HG03196 (cell line): ENCODE results near the gene VPS9D1.
A peak's percentile ranks its signal among the peaks of the same experiment; 100 is the strongest.

Experiments
- ATAC-seq: cut with Tn5 transposase; IDR thresholded peaks from one replicate; pipeline ENCODE4 v1.9.1; 2021; ENCODE audit not compliant: unreplicated experiment

The VPS9D1 gene

GRCh38 chr16:89733322-89733721 is 12.6 kb upstream of the VPS9D1 start:
- ATAC-seq = no peak

- ATAC-seq = no peak
Measured at GRCh38 chr16:89732918-89733242, 12.2 kb upstream of the VPS9D1 start.

- ATAC-seq = no peak
Measured at GRCh38 chr16:89732142-89732917, 11.6 kb upstream of the VPS9D1 start.

- ATAC-seq = no peak
Measured at GRCh38 chr16:89730610-89731234, 10.0 kb upstream of the VPS9D1 start.

GRCh38 chr16:89729863-89730593 is 9.3 kb upstream of the VPS9D1 start:
- no peak for ATAC-seq

GRCh38 chr16:89729293-89729692 is 8.6 kb upstream of the VPS9D1 start:
- no peak for ATAC-seq

GRCh38 chr16:89727406-89728120 is 6.9 kb upstream of the VPS9D1 start:
- no peak for ATAC-seq

- ATAC-seq = no peak
Measured at GRCh38 chr16:89723279-89724250, 2.9 kb upstream of the VPS9D1 start.

- peak; percentile 13 for ATAC-seq
Measured at GRCh38 chr16:89722392-89723278, 1.9 kb upstream of the VPS9D1 start.

- ATAC-seq = peak; percentile 29
Measured at GRCh38 chr16:89721546-89722391, 1.1 kb upstream of the VPS9D1 start.

- peak; percentile 25 for ATAC-seq
Measured at GRCh38 chr16:89720551-89720812, 216 bp downstream of the VPS9D1 start.

GRCh38 chr16:89717688-89718505 is 2.8 kb downstream of the VPS9D1 start:
- no peak for ATAC-seq

- ATAC-seq = no peak
Measured at GRCh38 chr16:89716916-89717687, 3.6 kb downstream of the VPS9D1 start.

GRCh38 chr16:89716493-89716892 is 4.2 kb downstream of the VPS9D1 start:
- no peak for ATAC-seq

- no peak for ATAC-seq
Measured at GRCh38 chr16:89712274-89712781, 8.4 kb downstream of the VPS9D1 start.

- ATAC-seq = no peak
Measured at GRCh38 chr16:89711601-89712273, 9.0 kb downstream of the VPS9D1 start.
